GM18517 (cell line): ENCODE data around the gene GBGT1.

Source experiments
- ATAC-seq: cut with Tn5 transposase; IDR thresholded peaks from one replicate; pipeline ENCODE4 v1.9.1; 2021; ENCODE audit warnings: mild to moderate bottlenecking, moderate library complexity; ENCODE audit not compliant: unreplicated experiment

Gene GBGT1

DNA sequence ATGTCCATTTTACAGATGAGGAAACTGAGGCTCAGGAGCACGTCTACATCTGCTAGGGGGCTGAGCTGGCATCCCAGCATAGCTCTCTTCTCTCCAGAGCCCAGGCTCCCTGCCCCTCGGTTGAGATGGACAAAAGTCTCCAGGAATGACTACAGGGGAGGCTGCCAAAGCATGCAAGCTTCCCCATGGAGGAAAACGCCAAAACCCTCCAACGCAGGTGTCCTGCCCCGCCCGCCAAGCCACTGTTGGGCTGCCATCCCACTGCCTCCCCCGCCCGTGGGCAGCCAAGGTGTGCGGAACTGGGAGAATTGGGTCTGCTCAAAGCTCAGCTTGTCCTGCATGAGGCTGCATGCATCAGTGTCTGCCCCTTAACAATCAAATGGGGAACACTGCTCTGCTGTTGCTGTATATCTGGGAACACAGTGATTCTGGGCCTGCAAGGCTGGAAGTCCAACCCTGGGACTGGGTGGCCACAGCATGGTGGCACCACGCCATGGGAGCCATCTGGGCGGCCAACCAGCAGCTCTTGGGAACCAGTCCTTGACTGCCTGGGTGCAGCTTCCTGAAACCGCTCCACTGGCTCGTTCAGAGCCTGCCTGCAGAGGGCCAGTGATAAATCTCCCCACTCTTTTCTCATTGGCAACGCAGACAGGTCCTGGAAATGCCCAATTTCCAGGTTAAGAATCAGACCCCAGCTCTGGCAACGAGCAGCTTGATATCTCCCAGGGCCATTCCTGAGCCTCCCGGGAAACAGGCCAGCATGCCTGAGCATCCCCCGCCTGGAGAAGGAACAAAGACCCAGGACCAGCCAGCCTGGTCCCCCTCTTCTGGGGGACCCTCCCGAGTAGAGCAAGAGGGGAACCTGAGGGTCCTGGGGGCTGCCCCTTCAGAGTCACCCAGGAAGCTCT, 46.2 kb downstream of the GBGT1 start:
- ATAC-seq: no peak

DNA sequence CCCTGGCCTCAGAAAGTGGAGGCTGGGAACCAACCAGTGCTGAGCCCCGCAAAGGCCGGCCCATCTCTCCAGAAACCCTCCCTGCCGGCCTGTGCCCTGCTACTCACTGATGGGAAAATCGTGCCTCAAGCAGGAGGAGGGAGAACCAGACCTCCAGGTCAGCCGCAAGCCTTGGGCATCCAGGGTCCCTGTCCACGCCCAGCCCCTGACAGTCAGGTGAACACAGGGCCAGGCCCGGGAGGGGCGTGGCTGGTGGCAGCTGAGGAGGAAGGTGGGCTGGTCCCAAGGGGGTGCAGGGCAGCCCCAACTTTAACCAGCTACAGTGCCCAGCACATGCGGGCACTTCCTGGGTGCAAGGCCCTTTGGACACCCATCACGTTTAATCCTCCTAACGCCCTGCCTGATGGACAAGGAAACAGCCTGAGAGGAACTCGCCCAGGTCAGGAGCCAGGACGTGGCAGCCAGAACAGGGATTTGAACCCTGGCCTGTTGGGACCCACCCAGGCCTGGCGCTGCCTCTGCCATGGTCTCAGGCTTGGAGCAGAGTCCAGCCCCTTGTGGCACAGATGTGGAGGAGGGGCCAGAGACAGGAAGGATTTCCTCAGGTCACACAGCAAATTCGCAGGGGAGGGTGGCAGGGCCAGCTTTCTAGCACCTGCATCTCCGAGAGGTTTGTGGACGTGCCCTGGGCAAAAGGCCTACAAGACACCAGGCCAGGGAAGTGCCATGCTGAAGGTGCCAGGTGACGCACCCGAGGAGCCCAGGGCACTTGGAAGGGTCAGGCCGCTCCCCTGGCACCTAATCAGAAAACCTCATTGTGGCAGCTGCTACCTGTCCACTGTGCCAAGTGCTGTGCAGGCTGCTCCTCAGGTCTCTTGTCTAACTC, 47.1 kb downstream of the GBGT1 start:
- ATAC-seq: no peak

DNA sequence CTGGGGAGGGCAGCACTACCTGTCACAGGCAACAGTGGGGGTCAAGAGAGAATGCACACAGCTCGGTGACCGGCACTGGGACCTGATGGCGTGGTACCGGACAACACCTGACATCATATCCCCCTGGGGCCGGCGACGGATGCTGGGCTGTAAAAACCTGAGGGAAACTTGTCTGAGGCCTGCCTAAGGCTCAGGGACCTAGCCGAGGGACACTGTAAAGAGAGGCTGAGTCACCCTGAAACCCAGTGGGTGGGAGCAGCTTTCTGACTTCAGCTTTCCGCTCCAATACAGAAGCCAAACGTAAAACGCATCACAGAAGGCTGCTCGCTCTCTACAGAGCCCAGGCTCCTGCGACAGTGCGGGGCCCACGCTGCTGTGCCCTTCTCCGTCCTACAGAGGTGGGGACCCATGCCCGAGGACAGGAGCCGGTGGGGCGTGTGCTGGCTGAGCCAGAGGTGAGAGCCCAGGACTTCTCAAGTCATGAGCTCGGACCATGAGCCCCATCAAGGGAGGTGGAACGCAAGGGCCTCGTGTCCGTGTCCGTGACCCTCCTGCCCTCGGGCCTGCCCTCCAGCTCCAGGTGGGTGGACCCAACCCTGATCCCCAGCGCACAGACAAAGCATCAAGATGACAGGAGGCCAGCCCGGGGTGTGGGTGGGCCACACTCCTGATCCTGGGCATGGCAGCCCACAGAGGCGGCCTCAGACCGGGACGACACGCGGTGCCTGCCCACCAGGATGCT, 47.9 kb downstream of the GBGT1 start:
- ATAC-seq: peak; percentile 84

DNA sequence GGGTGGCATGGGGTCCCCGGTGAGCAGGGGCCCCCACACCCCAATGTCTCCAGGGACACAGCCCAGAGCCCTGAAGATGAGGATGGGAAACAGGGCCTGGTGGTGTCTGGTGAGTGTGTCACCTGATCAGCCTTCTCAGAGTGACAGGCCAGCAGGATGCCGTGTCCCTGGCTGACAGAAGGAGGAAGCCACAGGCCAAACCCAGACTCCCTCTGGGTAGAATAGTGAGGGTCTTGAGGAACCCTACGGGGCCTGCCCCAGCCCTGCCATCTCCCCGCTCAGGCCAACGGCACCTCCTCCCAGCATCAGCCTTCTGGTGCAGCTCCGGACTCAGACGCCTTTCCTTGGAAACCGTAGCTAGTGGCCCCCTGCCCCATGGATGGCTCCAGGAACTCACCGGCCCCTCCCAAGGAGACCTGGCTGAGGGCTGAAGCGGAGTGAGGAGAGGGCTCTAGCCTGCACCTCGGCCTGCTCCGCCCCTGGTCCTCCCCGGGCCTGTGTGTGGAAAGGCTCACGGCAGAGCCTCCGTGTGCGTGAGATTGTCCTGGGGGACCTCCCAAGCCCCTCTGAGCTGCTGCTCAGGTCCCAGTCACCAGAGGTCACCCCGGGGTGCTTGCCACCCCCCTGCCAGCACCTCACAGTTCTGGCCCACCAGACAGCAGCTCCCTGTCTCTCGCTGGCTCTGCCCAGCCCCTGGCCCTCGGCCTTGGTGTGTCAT, 48.7 kb downstream of the GBGT1 start:
- ATAC-seq: no peak

DNA sequence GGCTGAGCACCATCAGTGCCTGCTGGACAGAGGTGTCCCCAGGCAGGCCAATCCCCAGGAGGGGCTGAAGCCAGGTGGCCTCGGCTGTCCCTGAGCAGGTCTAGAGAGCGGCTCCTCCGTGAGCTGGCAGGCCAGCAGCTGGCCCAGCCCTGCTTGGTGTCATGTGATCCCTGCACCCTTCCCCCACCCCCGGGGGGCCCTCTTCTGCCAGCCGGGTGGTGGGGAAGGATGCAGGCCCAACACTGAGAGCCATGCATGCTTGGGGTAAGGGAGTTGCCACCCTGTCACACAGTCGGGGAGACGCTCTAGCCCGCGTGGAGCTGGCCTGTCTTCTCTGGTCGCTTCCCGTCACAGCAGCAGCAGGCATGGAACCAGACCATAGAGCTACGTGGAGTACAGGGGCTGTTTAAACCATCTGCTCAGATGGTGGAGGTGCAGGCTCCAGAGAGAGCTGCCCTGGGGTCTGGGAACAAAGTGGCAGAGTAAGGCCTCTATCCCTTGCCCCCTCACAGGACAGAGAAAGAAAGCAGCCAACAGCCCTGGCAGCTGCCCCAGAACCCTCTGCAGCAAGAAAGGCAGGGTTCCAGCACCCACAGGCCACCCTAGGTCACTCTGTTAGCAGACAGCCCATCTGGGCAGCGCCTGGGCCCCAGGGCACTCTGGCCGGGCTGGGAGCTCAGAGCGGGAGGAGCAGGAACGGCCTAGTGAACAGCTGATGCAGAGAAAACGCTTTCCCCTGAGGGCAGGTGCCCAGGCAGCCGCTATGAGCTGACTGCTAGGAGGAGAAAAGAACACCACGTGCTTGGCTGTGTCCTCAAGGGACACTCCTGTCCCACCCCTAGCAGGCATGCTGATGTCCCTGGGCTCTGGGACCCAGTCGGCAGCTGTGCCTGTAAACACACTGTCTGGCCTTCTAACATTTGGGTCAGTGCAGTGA, 49.5 kb downstream of the GBGT1 start:
- no peak for ATAC-seq

DNA sequence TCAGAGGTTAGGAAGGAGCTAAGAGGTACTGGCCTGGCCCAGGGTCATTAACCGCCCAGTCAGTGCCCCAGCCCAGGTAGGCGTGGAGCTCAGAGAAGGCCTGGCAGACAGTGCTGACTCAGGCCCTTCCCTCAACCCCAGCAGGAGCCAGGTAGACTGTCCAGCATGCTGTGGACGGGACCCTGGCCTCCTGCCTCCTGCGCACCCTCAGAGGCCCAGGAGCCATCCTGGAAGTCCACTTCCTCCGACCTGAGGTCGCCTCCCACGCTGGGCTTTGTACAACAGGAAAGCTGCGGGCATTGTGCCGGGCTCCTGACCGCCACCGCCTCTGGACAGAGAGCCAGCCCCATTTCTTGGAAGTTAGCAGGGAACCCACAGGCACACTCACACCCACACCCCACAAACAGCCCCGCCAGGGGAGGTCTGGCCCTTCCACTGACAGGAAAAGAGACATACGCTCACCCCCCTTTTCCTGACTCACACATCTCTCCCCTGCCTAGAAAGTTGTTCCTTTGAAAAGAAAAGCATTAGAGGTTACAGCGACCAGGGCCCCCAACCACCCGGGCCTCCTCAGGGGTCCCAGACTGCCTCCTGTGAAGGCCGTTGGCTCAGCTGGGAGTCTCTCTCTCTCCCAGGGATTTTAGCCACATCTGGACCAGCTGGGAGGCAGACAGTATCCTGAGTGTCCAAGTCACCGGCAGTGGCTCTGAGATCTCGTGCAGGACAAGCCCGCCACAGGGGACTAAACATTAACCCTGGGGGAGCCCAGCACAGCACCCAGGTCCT, 50.4 kb downstream of the GBGT1 start:
- no peak for ATAC-seq

DNA sequence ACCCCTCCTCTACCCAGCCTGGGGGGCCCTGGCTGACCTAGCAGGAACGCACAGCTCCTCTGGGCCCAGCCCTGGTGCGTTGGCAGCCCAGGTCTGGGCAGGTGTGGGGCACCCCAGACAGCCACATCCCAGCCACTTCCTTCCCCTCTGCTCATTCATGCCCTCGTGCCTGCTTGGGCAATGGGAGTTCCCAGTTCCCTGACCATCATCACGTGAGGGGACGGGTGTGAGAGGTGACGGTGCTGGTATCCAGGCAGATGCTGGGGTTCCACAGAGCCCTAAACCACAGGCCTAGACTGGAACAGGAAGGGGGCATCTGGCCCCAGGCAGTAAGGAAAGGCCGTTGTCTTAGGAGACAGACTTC, 51.1 kb downstream of the GBGT1 start:
- no peak for ATAC-seq

DNA sequence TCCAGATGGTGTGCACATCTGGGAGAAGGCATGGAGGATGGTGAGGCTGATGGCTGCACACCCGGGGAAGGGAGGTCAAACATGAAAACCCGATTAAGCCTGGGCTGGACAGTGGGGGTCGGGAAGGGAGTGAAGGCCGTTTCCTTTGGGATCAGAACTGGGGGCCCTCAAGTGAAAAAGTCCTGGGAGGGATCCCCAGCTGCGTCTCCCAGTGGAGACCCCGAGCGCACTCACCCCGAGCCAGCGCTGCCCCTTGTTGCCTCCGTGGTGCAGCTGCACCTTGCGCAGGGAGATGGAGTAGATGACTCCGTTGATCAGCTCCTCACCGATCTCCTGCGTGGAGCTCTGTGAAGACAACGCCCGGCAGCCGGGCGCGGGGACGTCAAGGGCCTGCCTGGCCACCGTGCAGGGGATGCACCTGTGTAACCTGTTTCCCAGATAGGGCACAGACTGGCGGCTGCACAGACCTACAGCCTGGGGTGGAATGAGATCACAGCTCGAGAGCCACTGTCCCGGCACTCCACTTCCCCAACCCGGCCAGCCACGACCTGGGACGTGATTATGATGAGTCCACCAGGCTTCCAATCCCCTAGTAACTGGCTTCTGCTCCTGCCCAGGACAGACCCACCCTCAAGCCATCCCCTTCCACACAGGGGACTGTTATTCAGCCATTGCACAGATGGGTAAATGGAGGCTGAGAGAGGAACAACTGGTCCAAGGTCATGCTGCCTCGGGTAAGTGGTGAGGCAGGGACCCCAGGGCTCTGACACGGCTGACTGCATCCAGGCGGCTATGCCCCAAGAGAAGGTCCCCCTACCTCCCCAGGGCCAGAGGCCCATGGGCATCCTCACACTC, 51.7 kb downstream of the GBGT1 start:
- ATAC-seq: no peak

DNA sequence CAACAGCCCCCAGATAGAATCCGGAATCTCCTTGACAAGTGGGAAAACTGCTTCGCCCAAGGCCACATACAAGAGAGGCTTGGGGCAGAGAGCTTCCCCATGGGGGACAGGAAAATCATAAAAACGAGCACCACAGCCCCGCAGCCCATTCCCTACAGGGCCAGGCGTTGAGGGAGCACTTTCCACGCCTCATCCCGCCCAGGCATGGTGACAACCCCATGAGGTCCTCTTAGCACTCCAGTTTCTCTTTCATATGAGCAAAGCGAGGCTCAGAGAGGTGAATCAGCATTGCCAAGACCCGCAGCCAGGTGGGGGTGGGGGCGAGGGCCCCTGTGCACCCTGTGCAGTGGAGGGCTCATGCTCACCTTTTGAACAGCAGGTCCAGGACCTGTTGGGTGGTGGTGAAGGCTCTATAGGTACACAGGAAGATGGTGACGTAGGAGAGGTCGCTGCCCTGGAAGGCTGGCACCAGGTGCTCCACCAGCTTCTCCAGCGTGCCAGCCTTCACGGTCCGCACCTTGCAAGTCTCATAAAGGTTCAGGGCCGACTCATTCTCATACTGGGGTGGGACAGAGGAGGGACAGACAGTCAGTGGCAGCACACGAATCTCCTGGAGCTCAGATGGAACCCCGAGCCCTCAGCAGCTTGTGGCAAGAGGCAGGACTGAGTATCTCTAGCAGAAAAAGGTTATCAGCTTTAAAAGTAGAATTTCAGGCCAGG, 53.6 kb downstream of the GBGT1 start:
- no peak for ATAC-seq

DNA sequence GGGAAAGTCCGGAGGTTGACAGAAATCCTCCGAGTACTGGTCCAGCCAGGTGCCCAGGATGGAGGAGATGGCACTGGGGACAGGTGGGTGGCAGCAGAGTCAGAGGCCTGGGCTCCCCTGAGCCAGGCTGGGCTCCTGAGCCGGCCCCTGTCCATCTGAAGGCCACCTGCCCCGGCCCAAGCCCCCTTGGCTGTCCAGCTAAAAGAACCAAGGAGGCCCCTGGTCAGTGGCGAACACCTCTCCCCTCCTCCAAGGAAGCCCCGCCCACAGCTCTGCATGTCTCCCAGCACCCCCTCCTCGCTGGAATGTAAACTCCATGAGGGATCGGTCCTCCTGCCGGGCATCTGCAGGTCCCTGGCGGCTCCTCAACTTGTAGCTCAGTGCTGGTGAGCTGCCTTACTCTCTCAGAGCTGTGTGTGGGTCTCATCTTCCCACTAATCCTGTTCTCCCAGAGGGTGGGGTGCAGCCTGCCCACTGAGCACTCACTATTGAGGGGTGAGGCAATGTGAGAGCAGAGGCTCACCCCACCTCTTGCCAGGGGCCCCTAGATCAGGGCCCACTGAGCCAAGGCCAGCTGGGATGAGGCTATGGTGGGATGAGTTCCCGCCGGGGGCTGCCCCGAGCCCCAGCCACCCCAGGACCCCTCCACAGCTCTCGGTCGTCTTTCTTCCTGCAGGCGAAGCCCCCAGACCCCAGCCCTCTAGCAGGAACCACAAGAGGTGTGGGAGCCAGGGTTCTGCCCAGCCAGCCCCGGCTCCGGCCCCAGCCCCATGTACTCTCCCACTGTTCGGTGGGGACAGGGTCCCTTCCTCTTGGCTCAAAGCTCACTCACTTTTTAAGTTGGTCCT, 54.7 kb downstream of the GBGT1 start:
- ATAC-seq: no peak

DNA sequence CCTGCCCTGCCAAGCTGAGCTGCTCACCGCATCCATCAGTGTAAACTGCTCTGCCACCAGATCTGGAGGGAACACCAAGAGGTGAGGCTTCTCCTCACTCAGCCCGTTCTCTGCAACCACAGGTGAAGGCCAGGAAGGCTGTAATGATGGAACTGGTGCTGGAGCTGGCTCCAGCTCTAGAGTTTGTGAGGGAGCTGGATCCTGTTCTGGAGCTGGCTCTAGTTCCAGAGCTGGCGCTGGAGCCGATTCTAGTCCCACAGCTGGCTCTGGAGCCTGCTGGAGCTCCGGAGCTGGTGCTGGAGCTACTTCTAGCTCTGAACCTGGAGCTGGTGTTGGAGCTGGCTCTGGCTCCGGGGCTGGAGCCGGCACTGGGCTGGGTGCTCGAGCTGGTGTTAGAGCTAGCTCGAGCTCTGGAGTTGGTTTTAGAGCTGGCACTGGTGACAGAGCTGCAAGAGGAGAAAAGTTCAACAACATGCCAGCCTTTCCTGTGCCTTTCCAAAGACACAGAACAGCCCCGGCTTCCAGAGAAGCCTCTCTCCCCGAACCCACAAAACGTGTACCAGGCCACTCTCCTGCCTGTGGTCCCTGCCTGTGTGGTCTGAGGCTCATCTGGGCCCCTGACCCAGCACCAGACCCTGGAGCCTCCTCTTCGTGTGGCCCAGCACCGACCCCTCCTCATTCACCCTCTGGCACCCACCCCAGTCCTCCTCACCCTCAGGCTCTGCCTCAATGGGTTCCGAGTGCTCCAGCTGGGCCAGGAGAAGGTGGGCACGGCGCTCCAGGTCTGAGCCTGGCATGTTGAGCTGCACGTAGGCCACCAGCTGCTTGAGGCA, 55.5 kb downstream of the GBGT1 start:
- ATAC-seq: no peak

DNA sequence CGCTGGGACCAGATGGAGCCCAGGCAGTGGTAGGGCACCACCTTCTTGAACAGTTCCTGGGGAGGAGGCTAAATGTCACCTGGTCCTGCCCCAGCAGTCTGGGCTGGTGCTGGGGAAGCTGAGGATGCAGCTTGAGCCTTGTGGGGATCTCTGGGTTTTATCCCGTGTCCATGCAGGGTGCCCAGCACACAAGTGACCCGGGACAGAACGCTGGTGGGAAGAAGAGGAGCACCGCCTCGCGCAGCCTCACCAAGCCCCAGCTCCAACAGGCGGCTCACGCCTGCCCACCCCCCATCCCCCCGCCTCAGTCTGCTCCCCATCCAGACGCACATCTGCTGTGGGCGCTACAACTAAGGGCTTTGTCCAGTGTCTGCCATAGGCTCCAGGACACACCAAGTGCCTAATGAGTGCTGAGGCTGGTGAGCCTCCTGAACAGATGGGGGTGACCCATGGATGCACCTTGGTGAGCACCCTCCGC, 56.4 kb downstream of the GBGT1 start:
- ATAC-seq: no peak

DNA sequence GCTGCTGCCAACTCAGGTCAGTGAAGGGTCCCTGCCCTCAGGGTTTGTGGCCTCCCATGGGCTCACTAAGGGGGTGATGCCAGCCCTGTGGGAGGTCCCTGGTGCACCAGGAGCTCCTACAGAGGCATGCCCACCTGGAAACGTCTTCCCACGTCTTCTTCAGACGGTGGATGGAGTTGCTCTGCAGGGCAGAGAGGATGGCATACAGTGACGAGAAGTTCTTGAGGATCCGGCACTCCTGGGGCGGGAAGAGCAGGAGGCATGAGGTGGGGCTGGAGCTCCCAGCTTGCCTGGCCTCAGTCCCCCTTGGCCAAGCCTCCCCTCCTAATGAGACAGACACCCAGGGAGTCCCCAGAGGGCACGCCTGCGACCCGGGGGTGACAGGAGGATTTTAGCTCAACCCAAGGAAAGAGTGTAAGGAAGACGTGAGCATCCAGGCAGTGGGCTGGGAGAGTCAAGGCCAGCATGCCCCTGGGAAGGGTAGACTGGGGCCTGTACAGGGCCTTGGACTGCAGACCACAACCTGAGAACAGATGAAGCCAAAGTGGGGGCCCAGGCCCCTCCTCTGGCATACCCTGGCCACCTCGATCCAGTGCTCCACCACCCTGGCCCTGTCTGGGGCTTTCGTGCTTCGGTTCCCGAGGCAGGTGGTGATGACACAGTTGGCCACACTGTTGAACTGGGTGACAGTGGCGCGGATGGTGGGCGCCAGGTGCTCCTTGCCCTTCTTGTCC, 57.0 kb downstream of the GBGT1 start:
- no peak for ATAC-seq

DNA sequence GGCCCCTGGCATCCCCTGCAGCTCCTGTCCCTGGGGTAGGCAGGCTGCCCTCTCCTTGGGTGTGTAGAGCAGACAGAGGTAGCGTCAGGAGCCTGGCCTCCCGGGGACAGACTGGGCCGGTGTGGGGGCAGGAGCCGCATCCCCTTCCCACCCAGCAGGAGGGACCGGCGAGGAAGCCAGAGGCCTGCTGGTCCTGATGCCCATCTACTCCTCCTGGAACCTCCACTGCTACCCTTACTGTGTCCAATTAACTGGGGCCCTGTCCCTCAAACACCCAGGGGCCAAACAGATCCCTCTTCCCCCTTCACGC, 58.3 kb downstream of the GBGT1 start:
- no peak for ATAC-seq
